Panc1 (cell line): ENCODE results near the gene ECM1. TPM values are rescaled to one million over a fixed set of nuclear protein-coding genes. Genes with fewer than 3 reads are reported as not detected.
A peak's percentile ranks its signal among the peaks of the same experiment; 100 is the strongest.

Experiments
- ATAC-seq: fragments of 200-7000 bp; cut with Tn5 transposase; 2 replicates; pipeline ENCODE4 v1.9.1; 2020; ENCODE audit warnings: mild to moderate bottlenecking, moderate library complexity
- BruUV-seq: library from RNA; stranded (reverse); fragments of 400-500 nt; replicated peaks from 2 replicates; lab custom pipeline; 2021; lab: Mats Ljungman, UMichigan
- CTCF ChIA-PET: fragments of 300-600 bp; sonication (Branson Sonifier 250); formaldehyde crosslinking; loops from one replicate; lab custom pipeline; 2022; ENCODE audit warnings: antibody characterized with exemption; lab: Charles Lee
- POLR2A ChIA-PET: fragments of 300-600 bp; sonication (Branson Sonifier 250); formaldehyde crosslinking; loops from one replicate; lab custom pipeline; 2022; ENCODE audit warnings: antibody characterized with exemption; lab: Charles Lee
- DNase-seq: peaks from one replicate; pipeline ENCODE4 v3.0.0-alpha.2; 2010; ENCODE audit warnings: low read depth, low spot score
- H3K27ac ChIP-seq: 2 replicates; pipeline ENCODE4 v1.5.1; 2011; ENCODE audit warnings: mild to moderate bottlenecking, low read length, inconsistent platforms
- H3K27me3 ChIP-seq: fragments of 200-500 bp; sonication (Bioruptor generic); 2 replicates; pipeline ENCODE4 v1.6.0; 2014; ENCODE audit warnings: low read length, inconsistent platforms; ENCODE audit not compliant: control insufficient read depth, insufficient read depth
- H3K36me3 ChIP-seq: fragments of 200-500 bp; sonication (Bioruptor generic); 2 replicates; pipeline ENCODE4 v1.5.1; 2014; ENCODE audit warnings: inconsistent platforms, mild to moderate bottlenecking, low read length, moderate library complexity; ENCODE audit not compliant: control insufficient read depth, insufficient read depth
- H3K4me1 ChIP-seq: 2 replicates; pipeline ENCODE4 v1.5.1; 2011; ENCODE audit warnings: inconsistent platforms, mild to moderate bottlenecking, low read length, moderate library complexity; ENCODE audit not compliant: control insufficient read depth, insufficient read depth
- H3K4me3 ChIP-seq, 2 experiments: 2 replicates each; pipeline ENCODE4 v1.5.1; 2011 to 2012; ENCODE audit warnings: low read depth in 2 of 2, low read length in 2 of 2, mild to moderate bottlenecking in 2 of 2, inconsistent platforms in 1 of 2, moderate library complexity in 1 of 2
- H3K9me3 ChIP-seq: fragments of 200-500 bp; sonication (Bioruptor generic); 2 replicates; pipeline ENCODE4 v1.5.1; 2014; ENCODE audit warnings: low read depth, mild to moderate bottlenecking, inconsistent platforms, low read length, moderate library complexity; ENCODE audit not compliant: control insufficient read depth, insufficient read depth
- POLR2AphosphoS5 ChIP-seq: IDR thresholded peaks from 2 replicates; pipeline ENCODE4 v1.6.1; 2012; ENCODE audit warnings: mild to moderate bottlenecking, low read depth, low read length, moderate library complexity
- SIN3A ChIP-seq: IDR thresholded peaks from 2 replicates; pipeline ENCODE4 v1.6.1; 2012; ENCODE audit warnings: low read depth, mild to moderate bottlenecking, low read length, moderate library complexity, borderline replicate concordance; ENCODE audit not compliant: insufficient read depth
- TCF7L2 ChIP-seq: IDR thresholded peaks from 2 replicates; pipeline ENCODE4 v1.6.1; 2011; ENCODE audit warnings: mild to moderate bottlenecking, low read depth, low read length, inconsistent platforms
- in situ Hi-C: cut with HindIII; loops from 2 replicates; pipeline ENCODE4 v1.10.0; 2016; ENCODE audit warnings: low sequenced_read_pairs, low pct_unique_long_range_greater_than_20kb
- intact Hi-C: fragments of 100-400 bp; cut with micrococcal nuclease; formaldehyde crosslinking; loops from one replicate; pipeline ENCODE4 v1.10.0; 2022; ENCODE audit not compliant: unreplicated experiment
- total RNA-seq: library from RNA; stranded (reverse); gene quantifications from one replicate; pipeline ENCODE4 v1.2.1, GENCODE V29; 2021; ENCODE audit not compliant: unreplicated experiment
- TF ChIP-seq, protein P1 (sequence below), 2 experiments: IDR thresholded peaks; 2 replicates each; pipeline ENCODE4 v1.6.1; 2011 to 2012; ENCODE audit warnings: low read depth in 2 of 2, control low read depth in 1 of 2, low read length in 1 of 2, mild to moderate bottlenecking in 1 of 2, moderate library complexity in 1 of 2; ENCODE audit not compliant: insufficient read depth in 1 of 2
- TF ChIP-seq, protein P2 (sequence below): fragments of 450-650 bp; IDR thresholded peaks from 2 replicates; pipeline ENCODE4 v1.5.1; 2017; ENCODE audit warnings: mild to moderate bottlenecking

The ECM1 gene
- total RNA-seq, 1 experiment from 2014 or later, result 2.2 TPM

DNA sequence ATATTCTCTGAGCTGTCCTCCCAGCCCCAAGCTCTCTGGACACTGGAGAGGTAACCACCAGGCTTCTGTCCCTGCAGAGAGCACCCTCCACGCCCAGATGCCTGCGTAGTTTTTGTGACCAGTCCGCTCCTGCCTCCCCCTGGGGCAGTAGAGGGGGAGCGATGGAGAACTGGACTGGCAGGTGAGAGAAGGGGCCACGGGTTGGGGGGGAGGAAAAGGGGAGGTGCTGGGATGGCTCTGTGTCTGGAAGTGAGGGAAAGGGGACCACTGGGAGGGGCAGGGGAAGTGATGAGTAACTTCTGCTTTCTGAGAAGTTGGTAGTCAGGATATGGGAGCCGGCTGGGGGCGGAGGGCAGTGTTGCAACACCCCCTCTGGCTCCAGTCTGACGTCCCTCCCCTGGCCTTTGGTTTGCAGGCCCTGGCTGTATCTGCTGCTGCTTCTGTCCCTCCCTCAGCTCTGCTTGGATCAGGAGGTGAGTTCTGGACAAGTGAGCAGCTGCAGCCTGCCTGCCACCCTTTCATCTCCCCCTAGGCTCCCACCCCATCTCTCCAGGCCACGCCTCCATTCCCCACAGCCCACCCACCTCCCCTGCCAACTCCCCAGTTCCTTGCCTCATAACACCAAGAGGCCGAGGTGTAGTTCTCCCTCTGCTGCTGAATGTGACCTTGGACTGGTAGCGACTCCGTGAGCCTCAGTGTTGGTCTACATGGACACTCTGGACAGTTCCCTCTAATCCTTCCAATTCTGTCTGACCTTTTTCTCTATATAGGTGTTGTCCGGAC, 44.4 kb downstream of the ECM1 start:
- no peak overlapping the region for H3K4me3 ChIP-seq
- no TSS peak for BruUV-seq
- intact Hi-C loops (no loop called here), in situ Hi-C loops (no loop called here)
- no peaks in the 10 kb centered on the region for H3K27me3 ChIP-seq
- ATAC-seq (no peak), DNase-seq (no peak)
- H3K27ac ChIP-seq, result no peak overlapping the region
- peak; percentile 36; the same call in 1 of the 2 replicates for TF ChIP-seq POLR2AphosphoS5
- no peak for TF ChIP-seq SIN3A
- H3K4me1 ChIP-seq, result peaks cover 27% of the 10 kb centered on the region
- CTCF ChIA-PET, result interaction anchor here (1.0 kb wide), 1 partner anchor 8 kb away, joined by 7 read pairs; no protein-coding TSS in a partner anchor
- no peaks in the 10 kb centered on the region for H3K9me3 ChIP-seq
- no peaks in the 10 kb centered on the region for H3K36me3 ChIP-seq
- POLR2A ChIA-PET, result interaction anchor here (0.5 to 0.7 kb wide), 3 partner anchors 11 to 418 kb away, joined by 3 to 4 read pairs (median 3); partner anchors contain the start of gene ENSA

DNA sequence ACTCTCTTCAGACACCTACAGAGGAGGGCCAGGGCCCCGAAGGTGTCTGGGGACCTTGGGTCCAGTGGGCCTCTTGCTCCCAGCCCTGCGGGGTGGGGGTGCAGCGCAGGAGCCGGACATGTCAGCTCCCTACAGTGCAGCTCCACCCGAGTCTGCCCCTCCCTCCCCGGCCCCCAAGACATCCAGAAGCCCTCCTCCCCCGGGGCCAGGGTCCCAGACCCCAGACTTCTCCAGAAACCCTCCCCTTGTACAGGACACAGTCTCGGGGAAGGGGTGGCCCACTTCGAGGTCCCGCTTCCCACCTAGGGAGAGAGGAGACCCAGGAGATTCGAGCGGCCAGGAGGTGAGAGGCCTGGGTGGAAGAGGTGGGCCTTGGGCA, 45.0 kb downstream of the ECM1 start:
- Histone ChIP-seq H3K9me3 (no peaks in the 10 kb centered on the region), H3K27ac (no peak overlapping the region), H3K36me3 (no peaks in the 10 kb centered on the region), H3K4me3 (no peak overlapping the region), H3K27me3 (no peaks in the 10 kb centered on the region), H3K4me1 (peaks cover 27% of the 10 kb centered on the region)
- TF ChIP-seq SIN3A (no peak), POLR2AphosphoS5 (no peak)
- TF ChIP-seq, protein P1, sequence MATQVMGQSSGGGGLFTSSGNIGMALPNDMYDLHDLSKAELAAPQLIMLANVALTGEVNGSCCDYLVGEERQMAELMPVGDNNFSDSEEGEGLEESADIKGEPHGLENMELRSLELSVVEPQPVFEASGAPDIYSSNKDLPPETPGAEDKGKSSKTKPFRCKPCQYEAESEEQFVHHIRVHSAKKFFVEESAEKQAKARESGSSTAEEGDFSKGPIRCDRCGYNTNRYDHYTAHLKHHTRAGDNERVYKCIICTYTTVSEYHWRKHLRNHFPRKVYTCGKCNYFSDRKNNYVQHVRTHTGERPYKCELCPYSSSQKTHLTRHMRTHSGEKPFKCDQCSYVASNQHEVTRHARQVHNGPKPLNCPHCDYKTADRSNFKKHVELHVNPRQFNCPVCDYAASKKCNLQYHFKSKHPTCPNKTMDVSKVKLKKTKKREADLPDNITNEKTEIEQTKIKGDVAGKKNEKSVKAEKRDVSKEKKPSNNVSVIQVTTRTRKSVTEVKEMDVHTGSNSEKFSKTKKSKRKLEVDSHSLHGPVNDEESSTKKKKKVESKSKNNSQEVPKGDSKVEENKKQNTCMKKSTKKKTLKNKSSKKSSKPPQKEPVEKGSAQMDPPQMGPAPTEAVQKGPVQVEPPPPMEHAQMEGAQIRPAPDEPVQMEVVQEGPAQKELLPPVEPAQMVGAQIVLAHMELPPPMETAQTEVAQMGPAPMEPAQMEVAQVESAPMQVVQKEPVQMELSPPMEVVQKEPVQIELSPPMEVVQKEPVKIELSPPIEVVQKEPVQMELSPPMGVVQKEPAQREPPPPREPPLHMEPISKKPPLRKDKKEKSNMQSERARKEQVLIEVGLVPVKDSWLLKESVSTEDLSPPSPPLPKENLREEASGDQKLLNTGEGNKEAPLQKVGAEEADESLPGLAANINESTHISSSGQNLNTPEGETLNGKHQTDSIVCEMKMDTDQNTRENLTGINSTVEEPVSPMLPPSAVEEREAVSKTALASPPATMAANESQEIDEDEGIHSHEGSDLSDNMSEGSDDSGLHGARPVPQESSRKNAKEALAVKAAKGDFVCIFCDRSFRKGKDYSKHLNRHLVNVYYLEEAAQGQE (IDR thresholded peaks at IDR 0.05; ENCODE audit: insufficient read depth in 1 of 2, low read depth in 2 of 2, low read length in 1 of 2), result no peak
- ATAC-seq (no peak), DNase-seq (no peak)
- no TSS peak for BruUV-seq
- intact Hi-C loops, result no loop called here
- CTCF ChIA-PET, result no interaction called here
- in situ Hi-C loops, result no loop called here
- POLR2A ChIA-PET, result no interaction called here

DNA sequence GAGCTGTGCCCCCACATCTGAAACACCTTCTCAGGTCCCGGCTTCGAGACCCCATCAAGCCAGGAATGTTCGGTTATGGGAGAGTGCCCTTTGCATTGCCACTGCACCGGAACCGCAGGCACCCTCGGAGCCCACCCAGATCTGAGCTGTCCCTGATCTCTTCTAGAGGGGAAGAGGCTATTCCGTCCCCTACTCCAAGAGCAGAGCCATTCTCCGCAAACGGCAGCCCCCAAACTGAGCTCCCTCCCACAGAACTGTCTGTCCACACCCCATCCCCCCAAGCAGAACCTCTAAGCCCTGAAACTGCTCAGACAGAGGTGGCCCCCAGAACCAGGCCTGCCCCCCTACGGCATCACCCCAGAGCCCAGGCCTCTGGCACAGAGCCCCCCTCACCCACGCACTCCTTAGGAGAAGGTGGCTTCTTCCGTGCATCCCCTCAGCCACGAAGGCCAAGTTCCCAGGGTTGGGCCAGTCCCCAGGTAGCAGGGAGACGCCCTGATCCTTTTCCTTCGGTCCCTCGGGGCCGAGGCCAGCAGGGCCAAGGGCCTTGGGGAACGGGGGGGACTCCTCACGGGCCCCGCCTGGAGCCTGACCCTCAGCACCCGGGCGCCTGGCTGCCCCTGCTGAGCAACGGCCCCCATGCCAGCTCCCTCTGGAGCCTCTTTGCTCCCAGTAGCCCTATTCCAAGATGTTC, 45.6 kb downstream of the ECM1 start:
- peaks cover 27% of the 10 kb centered on the region for H3K4me1 ChIP-seq
- H3K4me3 ChIP-seq, result no peak overlapping the region
- no TSS peak for BruUV-seq
- intact Hi-C loops (no loop called here), in situ Hi-C loops (no loop called here)
- ATAC-seq, result no peak
- ChIA-PET POLR2A (no interaction called here), CTCF (no interaction called here)
- no peaks in the 10 kb centered on the region for H3K27me3 ChIP-seq
- H3K36me3 ChIP-seq, result no peaks in the 10 kb centered on the region
- H3K9me3 ChIP-seq, result no peaks in the 10 kb centered on the region
- DNase-seq, result no peak
- no peak overlapping the region for H3K27ac ChIP-seq
- TF ChIP-seq, protein P2, sequence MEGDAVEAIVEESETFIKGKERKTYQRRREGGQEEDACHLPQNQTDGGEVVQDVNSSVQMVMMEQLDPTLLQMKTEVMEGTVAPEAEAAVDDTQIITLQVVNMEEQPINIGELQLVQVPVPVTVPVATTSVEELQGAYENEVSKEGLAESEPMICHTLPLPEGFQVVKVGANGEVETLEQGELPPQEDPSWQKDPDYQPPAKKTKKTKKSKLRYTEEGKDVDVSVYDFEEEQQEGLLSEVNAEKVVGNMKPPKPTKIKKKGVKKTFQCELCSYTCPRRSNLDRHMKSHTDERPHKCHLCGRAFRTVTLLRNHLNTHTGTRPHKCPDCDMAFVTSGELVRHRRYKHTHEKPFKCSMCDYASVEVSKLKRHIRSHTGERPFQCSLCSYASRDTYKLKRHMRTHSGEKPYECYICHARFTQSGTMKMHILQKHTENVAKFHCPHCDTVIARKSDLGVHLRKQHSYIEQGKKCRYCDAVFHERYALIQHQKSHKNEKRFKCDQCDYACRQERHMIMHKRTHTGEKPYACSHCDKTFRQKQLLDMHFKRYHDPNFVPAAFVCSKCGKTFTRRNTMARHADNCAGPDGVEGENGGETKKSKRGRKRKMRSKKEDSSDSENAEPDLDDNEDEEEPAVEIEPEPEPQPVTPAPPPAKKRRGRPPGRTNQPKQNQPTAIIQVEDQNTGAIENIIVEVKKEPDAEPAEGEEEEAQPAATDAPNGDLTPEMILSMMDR, result no peak
- TF ChIP-seq TCF7L2, result no peak
- no peak for TF ChIP-seq SIN3A
- TF ChIP-seq, protein P1 (IDR thresholded peaks at IDR 0.05; ENCODE audit: insufficient read depth in 1 of 2, low read depth in 2 of 2, low read length in 1 of 2), result no peak
- TF ChIP-seq POLR2AphosphoS5, result no peak
